Prostate gland (tissue), 2 donors: ENCODE measurements around the gene NTRK2.

Experiments used
- POLR2A ChIP-seq: fragments of 450-650 bp; IDR thresholded peaks from one replicate; pipeline ENCODE4 v1.6.1; 2016; ENCODE audit warnings: antibody characterized with exemption, mild to moderate bottlenecking
- TF ChIP-seq, protein P1 (sequence below), 4 experiments: fragments of 200-600 bp in 2 of 4; fragments of 450-650 bp in 2 of 4; sonication (generic) in 2 of 4; IDR thresholded peaks; 1 replicate in 3 of 4; 2 replicates in 1 of 4; pipeline ENCODE4 v1.5.1; 2016 to 2019; ENCODE audit warnings: antibody characterized with exemption in 4 of 4, mild to moderate bottlenecking in 2 of 4, moderate library complexity in 2 of 4

DNA sequence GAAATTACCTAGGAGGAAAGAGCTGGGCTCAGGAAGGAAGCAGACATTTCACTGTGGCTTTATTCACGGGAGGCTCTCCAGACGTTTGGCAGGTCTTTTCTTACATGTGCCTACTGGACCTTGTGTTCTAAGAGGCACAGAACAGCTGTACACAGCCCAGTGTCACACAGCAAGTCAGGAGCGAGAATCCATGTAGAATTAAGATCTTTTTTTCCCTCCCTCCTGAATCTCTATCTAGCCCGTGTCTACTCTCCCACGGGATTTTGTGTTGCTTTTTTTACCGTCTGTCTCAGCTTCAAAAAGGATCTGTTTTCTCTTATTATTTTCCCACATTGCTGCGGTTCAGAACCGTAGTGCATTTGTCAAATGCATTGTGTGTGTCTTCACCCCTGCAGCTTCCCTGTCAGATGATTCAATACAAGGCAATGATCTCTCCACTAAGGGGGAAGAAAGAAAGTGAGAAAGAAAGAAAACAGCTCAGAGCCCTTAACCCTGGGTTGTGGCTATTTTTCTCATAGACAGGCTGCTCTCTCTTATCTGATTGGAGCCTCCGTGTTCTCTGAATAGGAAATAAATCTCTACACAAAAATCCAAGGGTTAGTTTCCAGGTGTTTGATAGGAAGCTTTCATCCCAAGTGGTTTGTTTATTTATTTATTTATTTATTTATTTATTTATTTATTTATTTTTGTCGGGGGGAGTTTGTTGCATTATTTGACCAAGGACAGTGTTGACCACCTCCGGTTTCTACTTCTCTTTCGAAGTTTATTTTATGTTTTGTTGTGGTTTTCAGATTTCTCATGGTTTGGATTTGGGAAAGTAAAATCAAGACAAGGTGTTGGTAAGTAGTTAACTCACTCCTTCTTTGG, 191.0 kb downstream of the NTRK2 start:
- TF ChIP-seq, protein P1, sequence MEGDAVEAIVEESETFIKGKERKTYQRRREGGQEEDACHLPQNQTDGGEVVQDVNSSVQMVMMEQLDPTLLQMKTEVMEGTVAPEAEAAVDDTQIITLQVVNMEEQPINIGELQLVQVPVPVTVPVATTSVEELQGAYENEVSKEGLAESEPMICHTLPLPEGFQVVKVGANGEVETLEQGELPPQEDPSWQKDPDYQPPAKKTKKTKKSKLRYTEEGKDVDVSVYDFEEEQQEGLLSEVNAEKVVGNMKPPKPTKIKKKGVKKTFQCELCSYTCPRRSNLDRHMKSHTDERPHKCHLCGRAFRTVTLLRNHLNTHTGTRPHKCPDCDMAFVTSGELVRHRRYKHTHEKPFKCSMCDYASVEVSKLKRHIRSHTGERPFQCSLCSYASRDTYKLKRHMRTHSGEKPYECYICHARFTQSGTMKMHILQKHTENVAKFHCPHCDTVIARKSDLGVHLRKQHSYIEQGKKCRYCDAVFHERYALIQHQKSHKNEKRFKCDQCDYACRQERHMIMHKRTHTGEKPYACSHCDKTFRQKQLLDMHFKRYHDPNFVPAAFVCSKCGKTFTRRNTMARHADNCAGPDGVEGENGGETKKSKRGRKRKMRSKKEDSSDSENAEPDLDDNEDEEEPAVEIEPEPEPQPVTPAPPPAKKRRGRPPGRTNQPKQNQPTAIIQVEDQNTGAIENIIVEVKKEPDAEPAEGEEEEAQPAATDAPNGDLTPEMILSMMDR (IDR thresholded peaks at IDR 0.05): no peak
- TF ChIP-seq POLR2A: no peak
